Gastrocnemius medialis (tissue), 4 donors: ENCODE results near the gene CLPTM1L. TPM values are rescaled to one million over a fixed set of nuclear protein-coding genes. Genes with fewer than 3 reads are reported as not detected.

Source experiments
- ATAC-seq, 2 donors: fragments of 150-250 bp; one replicate each; pipeline ENCODE4 v1.9.1; 2016
- DNase-seq, 2 donors: peaks; one replicate each; pipeline ENCODE4 v3.0.0-alpha.2; 2019
- H3K27ac ChIP-seq, 4 donors: fragments of 200-600 bp; sonication (generic); 1 replicate in 1 of 4; 2 replicates in 3 of 4; pipeline ENCODE4 v1.5.1; 2016 to 2018; ENCODE audit warnings: mild to moderate bottlenecking in 2 of 4, moderate library complexity in 1 of 4
- H3K27me3 ChIP-seq, 3 donors: fragments of 200-600 bp; sonication (generic) in 2 of 3; 1 replicate in 1 of 3; 2 replicates in 2 of 3; pipeline versions ENCODE4 v1.5.1 to v1.6.0; 2016 to 2019; ENCODE audit warnings: mild to moderate bottlenecking in 1 of 3, moderate library complexity in 1 of 3
- H3K36me3 ChIP-seq, 2 donors: fragments of 200-600 bp; sonication (generic) in 1 of 2; one replicate each; pipeline ENCODE4 v1.5.1; 2017 to 2018
- H3K4me1 ChIP-seq, 2 donors: fragments of 200-600 bp; sonication (generic) in 1 of 2; one replicate each; pipeline ENCODE4 v1.5.1; 2016 to 2017; ENCODE audit warnings: mild to moderate bottlenecking in 2 of 2
- H3K4me3 ChIP-seq, 4 donors: fragments of 200-600 bp; sonication (generic) in 3 of 4; 1 replicate in 1 of 4; 2 replicates in 3 of 4; pipeline ENCODE4 v1.5.1; 2016 to 2019; ENCODE audit warnings: mild to moderate bottlenecking in 2 of 4
- H3K9me3 ChIP-seq, 3 donors: fragments of 200-600 bp; sonication (generic) in 2 of 3; 1 replicate in 1 of 3; 2 replicates in 2 of 3; pipeline ENCODE4 v1.5.1; 2016 to 2019
- POLR2A ChIP-seq, 2 donors: fragments of 450-650 bp; IDR thresholded peaks; one replicate each; pipeline ENCODE4 v1.6.1; 2017; ENCODE audit warnings: antibody characterized with exemption in 2 of 2, mild to moderate bottlenecking in 2 of 2, moderate library complexity in 2 of 2
- in situ Hi-C, 4 donors: fragments of 200-750 bp; cut with MboI; loops; one replicate each; pipeline versions ENCODE4 v1.15.0 to v1.8.0; 2017; ENCODE audit warnings: low sequenced_read_pairs in 4 of 4
- intact Hi-C: fragments of 100-400 bp; cut with DNase I; formaldehyde crosslinking; loops from one replicate; pipeline ENCODE4 v1.15.1; 2023; ENCODE audit warnings: low total_unique reads
- total RNA-seq, 4 donors: library from RNA; depleted of rRNA; stranded (reverse); fragments of >200 nt; gene quantifications; one replicate each; pipeline versions ENCODE4 v1.1.0 to v1.2.3, GENCODE V29; 2016
- TF ChIP-seq, protein P1 (sequence below), 5 experiments: fragments of 450-650 bp in 3 of 5; fragments of 200-600 bp in 2 of 5; sonication (generic) in 2 of 5; IDR thresholded peaks in 4 of 5; conservative IDR thresholded peaks in 1 of 5; 1 replicate in 4 of 5; 2 replicates in 1 of 5; pipeline ENCODE4 v1.5.1; 2016 to 2019; ENCODE audit warnings: antibody characterized with exemption in 5 of 5, mild to moderate bottlenecking in 3 of 5, moderate library complexity in 3 of 5

The CLPTM1L gene
- total RNA-seq, 4 donors from 2014 or later: 29.4 to 41.0 (median 36.8) TPM

DNA sequence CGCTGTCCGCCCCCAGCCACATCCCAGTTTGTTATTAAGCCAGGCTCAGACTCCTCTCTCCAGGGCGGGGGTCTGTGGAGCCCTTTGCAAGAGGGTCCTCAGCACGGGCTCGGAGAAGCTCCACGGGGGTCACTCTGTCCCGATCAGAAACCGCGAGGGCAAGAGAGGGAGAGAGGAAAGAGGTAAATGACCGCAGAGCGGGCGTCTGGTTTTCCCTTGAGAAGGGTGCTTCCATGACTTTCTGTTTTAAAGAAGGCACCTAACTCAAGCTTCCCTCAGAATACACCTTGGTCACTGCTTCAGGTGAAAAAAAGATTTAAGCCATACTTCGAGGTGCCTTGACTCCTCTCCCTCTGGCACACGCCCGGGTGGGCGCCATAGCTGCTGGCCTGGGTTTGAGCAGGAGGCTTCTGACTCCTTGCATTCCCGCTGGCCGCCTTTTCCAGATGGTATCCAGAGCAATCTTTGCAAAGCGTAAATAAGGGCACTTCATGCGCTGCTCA is 44.3 kb downstream of the CLPTM1L start:
- intact Hi-C loops (no loop called here), in situ Hi-C loops (no loop called here)
- DNase-seq (no peak), ATAC-seq (no peak)
- H3K36me3 ChIP-seq: no peaks in the 10 kb centered on the region
- no peaks in the 10 kb centered on the region for H3K4me1 ChIP-seq
- H3K9me3 ChIP-seq: no peaks in the 10 kb centered on the region
- peaks cover 5 to 11% (median 9%) of the 10 kb centered on the region in 3 donors for H3K27me3 ChIP-seq
- TF ChIP-seq, protein P1, sequence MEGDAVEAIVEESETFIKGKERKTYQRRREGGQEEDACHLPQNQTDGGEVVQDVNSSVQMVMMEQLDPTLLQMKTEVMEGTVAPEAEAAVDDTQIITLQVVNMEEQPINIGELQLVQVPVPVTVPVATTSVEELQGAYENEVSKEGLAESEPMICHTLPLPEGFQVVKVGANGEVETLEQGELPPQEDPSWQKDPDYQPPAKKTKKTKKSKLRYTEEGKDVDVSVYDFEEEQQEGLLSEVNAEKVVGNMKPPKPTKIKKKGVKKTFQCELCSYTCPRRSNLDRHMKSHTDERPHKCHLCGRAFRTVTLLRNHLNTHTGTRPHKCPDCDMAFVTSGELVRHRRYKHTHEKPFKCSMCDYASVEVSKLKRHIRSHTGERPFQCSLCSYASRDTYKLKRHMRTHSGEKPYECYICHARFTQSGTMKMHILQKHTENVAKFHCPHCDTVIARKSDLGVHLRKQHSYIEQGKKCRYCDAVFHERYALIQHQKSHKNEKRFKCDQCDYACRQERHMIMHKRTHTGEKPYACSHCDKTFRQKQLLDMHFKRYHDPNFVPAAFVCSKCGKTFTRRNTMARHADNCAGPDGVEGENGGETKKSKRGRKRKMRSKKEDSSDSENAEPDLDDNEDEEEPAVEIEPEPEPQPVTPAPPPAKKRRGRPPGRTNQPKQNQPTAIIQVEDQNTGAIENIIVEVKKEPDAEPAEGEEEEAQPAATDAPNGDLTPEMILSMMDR (IDR thresholded peaks at IDR 0.05 in 4 of 5, conservative IDR thresholded peaks at IDR 0.05 in 1 of 5): no peak
- no peak for TF ChIP-seq POLR2A (IDR thresholded peaks at IDR 0.05)
- no peak overlapping the region for H3K4me3 ChIP-seq
- no peak overlapping the region for H3K27ac ChIP-seq

DNA sequence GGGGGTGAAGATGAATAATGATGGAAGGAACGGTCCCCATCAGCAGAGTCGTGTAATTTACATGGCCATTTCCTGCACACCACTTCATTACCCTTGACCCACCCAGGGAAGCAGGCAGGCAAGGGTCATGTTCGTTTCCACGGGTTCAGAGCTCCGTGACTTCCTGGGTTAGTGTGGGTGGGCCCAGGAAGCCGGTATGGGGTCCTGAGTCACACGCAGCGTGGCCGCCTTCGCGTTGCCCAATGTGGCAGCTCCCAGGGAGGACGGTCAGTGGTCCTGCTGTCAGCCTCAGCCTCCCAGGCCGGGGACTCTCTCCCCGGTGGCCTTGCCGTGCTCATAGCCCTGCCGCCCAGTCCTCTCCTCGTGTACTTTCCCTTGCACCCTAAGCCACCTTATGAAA is 44.9 kb downstream of the CLPTM1L start:
- ATAC-seq: no peak
- in situ Hi-C loops (no loop called here), intact Hi-C loops (no loop called here)
- Histone ChIP-seq H3K9me3 (no peaks in the 10 kb centered on the region), H3K4me3 (no peak overlapping the region), H3K36me3 (no peaks in the 10 kb centered on the region), H3K27ac (no peak overlapping the region), H3K4me1 (no peaks in the 10 kb centered on the region), H3K27me3 (peaks cover 5 to 18% (median 14%) of the 10 kb centered on the region in 3 donors)
- no peak for DNase-seq
- TF ChIP-seq, protein P1 (IDR thresholded peaks at IDR 0.05 in 4 of 5, conservative IDR thresholded peaks at IDR 0.05 in 1 of 5): no peak
- TF ChIP-seq POLR2A (IDR thresholded peaks at IDR 0.05): no peak

DNA sequence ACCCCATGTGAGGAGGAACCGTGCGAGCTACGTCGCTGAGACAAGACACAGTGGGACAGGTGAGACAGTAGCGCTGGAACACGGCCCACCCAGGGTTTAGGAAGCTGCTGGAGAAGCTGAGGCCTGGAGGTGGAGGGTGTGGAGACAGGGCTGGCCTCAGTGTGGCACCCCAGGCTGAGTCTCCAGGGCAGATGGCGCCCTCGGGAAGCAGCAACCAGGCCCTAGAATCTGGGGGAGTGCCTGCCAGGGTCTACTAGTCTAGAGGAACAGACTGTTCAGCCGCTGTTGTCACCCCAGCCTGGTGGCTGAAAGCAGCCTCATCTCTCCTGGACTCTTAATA is 45.4 kb downstream of the CLPTM1L start:
- H3K27ac ChIP-seq: no peak overlapping the region
- no peaks in the 10 kb centered on the region for H3K4me1 ChIP-seq
- peaks cover 5 to 20% (median 17%) of the 10 kb centered on the region in 3 donors for H3K27me3 ChIP-seq
- intact Hi-C loops: no loop called here
- DNase-seq: no peak
- in situ Hi-C loops: no loop called here
- no peak overlapping the region for H3K4me3 ChIP-seq
- no peak for TF ChIP-seq POLR2A (IDR thresholded peaks at IDR 0.05)
- TF ChIP-seq, protein P1 (IDR thresholded peaks at IDR 0.05 in 4 of 5, conservative IDR thresholded peaks at IDR 0.05 in 1 of 5): no peak
- no peaks in the 10 kb centered on the region for H3K9me3 ChIP-seq
- ATAC-seq: no peak
- no peaks in the 10 kb centered on the region for H3K36me3 ChIP-seq

DNA sequence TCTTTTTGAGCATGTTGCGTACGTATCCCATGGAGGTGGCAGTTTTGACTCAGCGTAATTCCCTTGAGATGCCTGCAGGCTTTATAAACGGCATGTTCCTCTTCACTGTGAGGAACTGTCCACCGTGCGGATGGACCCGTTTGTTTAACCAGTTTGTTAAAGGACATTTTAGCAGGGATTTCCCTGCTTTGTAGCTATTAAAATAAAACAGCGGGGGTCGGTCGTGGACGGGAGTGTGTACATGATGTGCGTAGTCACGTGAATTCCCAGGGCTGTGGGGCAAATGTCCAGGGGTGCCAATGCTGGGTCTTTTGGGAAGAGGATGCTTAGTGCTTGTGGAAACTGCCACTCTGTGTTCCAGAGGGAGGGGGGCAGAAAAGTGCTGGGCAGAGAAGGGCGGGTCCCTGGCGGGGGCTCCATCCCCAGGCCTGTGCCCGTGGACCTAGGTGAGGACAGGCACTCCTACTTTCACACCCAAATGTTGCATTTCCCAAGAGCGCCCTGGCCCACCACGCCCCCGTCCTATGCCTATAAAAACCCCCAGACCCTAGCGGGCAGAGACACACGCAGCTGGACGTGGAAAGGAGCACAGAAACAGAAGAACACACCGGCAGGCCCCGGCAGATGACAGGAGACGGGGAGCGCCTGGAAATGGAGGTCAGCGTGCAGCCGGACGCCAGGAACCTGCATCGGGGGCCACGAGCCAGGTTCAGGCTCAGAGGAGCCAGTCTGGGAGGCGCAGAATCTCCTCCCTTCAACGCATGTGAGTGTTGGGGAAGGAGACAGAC is 46.0 kb downstream of the CLPTM1L start:
- Histone ChIP-seq H3K27ac (no peak overlapping the region), H3K4me1 (no peaks in the 10 kb centered on the region), H3K9me3 (no peaks in the 10 kb centered on the region), H3K27me3 (peaks cover 9 to 26% (median 22%) of the 10 kb centered on the region in 3 donors), H3K36me3 (no peaks in the 10 kb centered on the region), H3K4me3 (no peak overlapping the region)
- ATAC-seq (no peak), DNase-seq (no peak)
- intact Hi-C loops (no loop called here), in situ Hi-C loops (no loop called here)
- no peak for TF ChIP-seq POLR2A (IDR thresholded peaks at IDR 0.05)
- TF ChIP-seq, protein P1 (IDR thresholded peaks at IDR 0.05 in 4 of 5, conservative IDR thresholded peaks at IDR 0.05 in 1 of 5): no peak
